ENCODE measurements around the gene JAG2. TPM values are rescaled to one million over a fixed set of nuclear protein-coding genes. Genes with fewer than 3 reads are reported as not detected.

Gene JAG2
- total and polyA plus RNA-seq, 8 donors = 9.9 to 38.3 (median 11.0) TPM

DNA sequence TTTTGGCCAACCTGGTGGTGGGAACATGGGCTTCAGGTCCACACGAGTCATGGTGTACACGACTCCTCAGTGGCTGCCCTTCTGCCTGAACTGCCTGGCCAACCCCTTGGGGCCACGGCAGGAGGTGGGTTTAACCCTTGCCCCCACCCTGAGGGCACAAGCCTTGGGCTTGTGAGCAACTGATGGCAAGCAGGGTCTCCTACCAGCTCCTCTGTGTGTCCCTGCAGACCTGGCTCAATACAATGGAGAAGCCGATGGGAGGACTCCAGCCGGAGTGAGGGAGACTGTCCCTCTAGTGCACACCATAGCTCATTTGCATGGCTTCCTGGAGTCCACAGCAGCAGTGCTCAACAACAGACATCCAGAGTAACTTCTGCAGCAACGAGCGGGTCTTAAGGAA is 28.0 kb downstream of the JAG2 start:
- TF ChIP-seq, protein P1, sequence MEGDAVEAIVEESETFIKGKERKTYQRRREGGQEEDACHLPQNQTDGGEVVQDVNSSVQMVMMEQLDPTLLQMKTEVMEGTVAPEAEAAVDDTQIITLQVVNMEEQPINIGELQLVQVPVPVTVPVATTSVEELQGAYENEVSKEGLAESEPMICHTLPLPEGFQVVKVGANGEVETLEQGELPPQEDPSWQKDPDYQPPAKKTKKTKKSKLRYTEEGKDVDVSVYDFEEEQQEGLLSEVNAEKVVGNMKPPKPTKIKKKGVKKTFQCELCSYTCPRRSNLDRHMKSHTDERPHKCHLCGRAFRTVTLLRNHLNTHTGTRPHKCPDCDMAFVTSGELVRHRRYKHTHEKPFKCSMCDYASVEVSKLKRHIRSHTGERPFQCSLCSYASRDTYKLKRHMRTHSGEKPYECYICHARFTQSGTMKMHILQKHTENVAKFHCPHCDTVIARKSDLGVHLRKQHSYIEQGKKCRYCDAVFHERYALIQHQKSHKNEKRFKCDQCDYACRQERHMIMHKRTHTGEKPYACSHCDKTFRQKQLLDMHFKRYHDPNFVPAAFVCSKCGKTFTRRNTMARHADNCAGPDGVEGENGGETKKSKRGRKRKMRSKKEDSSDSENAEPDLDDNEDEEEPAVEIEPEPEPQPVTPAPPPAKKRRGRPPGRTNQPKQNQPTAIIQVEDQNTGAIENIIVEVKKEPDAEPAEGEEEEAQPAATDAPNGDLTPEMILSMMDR (IDR thresholded peaks at IDR 0.05) = no peak
- no peak overlapping the region for H3K27ac ChIP-seq
- no peak overlapping the region for H3K4me3 ChIP-seq
- no peaks in the 10 kb centered on the region for H3K9me3 ChIP-seq
- H3K36me3 ChIP-seq = no peaks in the 10 kb centered on the region
- no peaks in the 10 kb centered on the region for H3K27me3 ChIP-seq
- no peaks in the 10 kb centered on the region for H3K4me1 ChIP-seq
- no peak for ATAC-seq
- DNase-seq = peak in 1 of 6 donors; percentile 30
- no peak for FAIRE-seq
- 94 to 99% methylated on average over 7 of the region's 7 CpGs for WGBS, 2 donors
- intact Hi-C loops (cut with DNase I) = no loop called here

DNA sequence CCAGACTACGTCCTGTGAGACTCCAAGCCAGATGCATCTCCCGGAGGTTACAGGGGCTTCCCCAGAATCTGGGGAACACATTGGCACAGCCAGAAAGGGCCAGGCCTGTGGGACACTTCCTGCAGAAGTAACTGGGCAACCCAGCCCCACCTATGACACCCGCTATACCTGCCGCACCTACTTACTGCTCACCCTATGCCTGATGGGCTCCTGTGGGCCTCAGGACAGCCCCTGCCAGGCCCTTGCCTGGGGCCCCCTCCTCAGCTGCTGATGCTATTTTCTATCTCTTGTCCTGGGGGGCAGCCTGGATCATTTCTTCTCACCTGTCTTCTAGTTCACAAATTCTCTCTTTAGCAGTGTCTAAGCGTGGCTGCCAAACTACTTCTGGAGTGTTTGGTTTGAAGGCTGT is 28.7 kb downstream of the JAG2 start:
- H3K9me3 ChIP-seq = no peaks in the 10 kb centered on the region
- H3K27ac ChIP-seq = no peak overlapping the region
- H3K36me3 ChIP-seq = no peaks in the 10 kb centered on the region
- 98% methylated on average over 5 of the region's 5 CpGs for WGBS, 2 donors
- DNase-seq = no peak
- no peak for FAIRE-seq
- ATAC-seq = no peak
- TF ChIP-seq, protein P1 (IDR thresholded peaks at IDR 0.05) = no peak
- intact Hi-C loops (cut with DNase I) = no loop called here
- no peaks in the 10 kb centered on the region for H3K4me1 ChIP-seq
- H3K27me3 ChIP-seq = no peaks in the 10 kb centered on the region
- no peak overlapping the region for H3K4me3 ChIP-seq

DNA sequence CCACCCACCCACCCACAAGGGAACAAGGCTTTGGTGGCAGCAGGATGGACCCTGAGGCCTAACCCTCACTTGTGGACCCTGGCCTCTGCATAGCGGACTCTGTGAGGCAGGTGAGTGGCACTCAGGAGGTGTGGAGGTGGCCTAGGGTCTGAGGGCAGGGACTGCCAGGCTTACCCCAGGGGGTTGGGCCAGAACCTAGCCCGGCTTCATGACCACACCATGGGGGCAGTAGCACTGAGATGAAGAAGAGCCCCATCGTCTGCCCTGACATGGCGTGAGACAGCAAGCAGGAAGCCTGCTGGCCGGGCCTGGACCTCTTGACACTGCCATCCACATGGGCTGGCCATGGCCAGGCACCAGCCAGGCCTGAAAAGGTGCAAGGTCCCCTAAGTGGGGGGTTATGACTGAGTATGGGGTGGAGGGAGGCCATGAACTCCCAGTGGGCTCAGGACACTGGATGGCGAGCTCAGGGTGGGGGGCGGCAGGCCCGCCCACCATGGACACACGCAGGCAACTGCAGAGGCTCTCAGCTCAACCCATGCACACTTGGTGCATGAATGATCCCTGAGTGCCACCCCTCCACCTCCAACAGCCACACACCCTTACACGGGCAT is 29.3 kb downstream of the JAG2 start:
- WGBS, 2 donors = 76 to 85% methylated on average over 10 of the region's 10 CpGs
- Histone ChIP-seq H3K36me3 (no peaks in the 10 kb centered on the region), H3K27me3 (no peaks in the 10 kb centered on the region), H3K27ac (no peak overlapping the region), H3K4me3 (no peak overlapping the region), H3K9me3 (no peaks in the 10 kb centered on the region), H3K4me1 (no peaks in the 10 kb centered on the region)
- intact Hi-C loops (cut with DNase I) = no loop called here
- ATAC-seq (peak in 1 of 4 donors; percentile 6), DNase-seq (peak in 1 of 6 donors; percentile 48), FAIRE-seq (no peak)
- TF ChIP-seq, protein P1 (IDR thresholded peaks at IDR 0.05) = no peak

DNA sequence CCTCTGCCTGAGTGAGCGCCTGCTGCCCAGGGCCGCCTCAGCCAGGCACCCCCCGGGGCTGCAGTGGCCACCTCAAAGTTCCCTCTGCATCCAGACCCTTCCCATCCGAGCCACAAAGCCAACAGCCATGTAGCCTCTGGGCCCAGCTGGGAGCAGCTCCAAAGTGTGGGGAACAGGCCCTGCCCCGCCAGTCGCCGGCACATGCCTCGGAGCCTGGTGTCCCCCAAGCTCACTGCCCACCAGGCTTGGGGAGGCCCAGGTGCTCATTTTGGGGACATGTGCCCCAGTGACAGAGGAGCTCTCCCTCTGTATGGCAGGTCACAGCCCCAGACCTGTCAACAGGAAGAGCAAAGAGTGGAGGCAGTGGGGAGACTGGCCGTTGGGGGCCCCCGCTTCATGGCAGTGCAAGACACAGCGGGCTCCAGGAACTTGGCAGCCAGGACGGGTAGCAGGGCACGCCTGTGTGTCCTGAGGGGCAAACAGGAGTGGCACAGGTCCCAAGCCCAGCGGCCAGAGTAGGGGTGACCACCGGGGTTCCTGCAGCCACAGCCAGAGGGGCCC is 29.9 kb downstream of the JAG2 start:
- Histone ChIP-seq H3K36me3 (no peaks in the 10 kb centered on the region), H3K4me1 (no peaks in the 10 kb centered on the region), H3K27me3 (no peaks in the 10 kb centered on the region), H3K9me3 (no peaks in the 10 kb centered on the region), H3K4me3 (no peak overlapping the region), H3K27ac (no peak overlapping the region)
- TF ChIP-seq, protein P1 (IDR thresholded peaks at IDR 0.05) = no peak
- FAIRE-seq (no peak), ATAC-seq (peak in 1 of 4 donors; percentile 6), DNase-seq (peak in 1 of 6 donors; percentile 64)
- intact Hi-C loops (cut with DNase I) = no loop called here
- WGBS, 2 donors = 88 to 93% methylated on average over 15 of the region's 15 CpGs

DNA sequence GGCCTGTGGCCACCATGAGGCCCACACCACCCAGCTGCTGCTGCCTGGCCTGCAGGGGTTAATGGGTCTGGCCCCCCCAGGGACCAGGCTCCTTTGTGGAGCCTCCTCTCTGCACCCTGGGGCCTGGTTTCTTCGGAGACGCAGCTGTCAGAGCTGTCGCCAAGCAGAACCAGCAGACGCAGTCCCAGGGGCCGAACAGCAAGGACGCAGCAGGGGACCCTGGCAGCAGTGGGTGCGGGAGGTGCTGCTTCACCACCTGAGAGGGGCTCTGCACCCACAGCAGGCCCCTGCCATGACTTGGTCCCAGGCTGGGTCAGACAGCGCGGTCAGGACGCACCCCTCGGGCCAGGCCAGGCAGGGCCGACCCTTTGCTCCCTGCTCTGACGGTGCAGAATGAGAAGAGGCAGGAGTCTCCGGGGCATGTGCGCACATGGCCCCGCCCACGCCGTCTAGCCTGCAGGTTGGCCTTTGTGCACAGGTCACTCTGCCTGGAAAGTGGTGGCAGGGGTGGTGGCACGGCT is 30.5 kb downstream of the JAG2 start:
- FAIRE-seq (no peak), ATAC-seq (no peak), DNase-seq (peak in 3 of 6 donors; percentile 10 to 70 (median 53))
- WGBS, 2 donors = 84 to 89% methylated on average over 19 of the region's 19 CpGs
- Histone ChIP-seq H3K4me3 (no peak overlapping the region), H3K4me1 (no peaks in the 10 kb centered on the region), H3K27me3 (no peaks in the 10 kb centered on the region), H3K27ac (no peak overlapping the region), H3K36me3 (no peaks in the 10 kb centered on the region), H3K9me3 (no peaks in the 10 kb centered on the region)
- intact Hi-C loops (cut with DNase I) = no loop called here
- TF ChIP-seq, protein P1 (IDR thresholded peaks at IDR 0.05) = no peak
